Liver (tissue), 9 donors: ENCODE results near the gene LRRK1. TPM values are rescaled to one million over a fixed set of nuclear protein-coding genes. Genes with fewer than 3 reads are reported as not detected.

Experiments
- DNase-seq: peaks from one replicate; pipeline ENCODE4 v3.0.0-alpha.2; 2017; ENCODE audit warnings: low spot score
- H3K27ac ChIP-seq, 2 donors: one replicate each; pipeline ENCODE4 v1.7.0; 2013; ENCODE audit warnings: inconsistent platforms in 2 of 2, low read length in 2 of 2, control low read depth in 1 of 2, low read depth in 1 of 2, mild to moderate bottlenecking in 1 of 2
- H3K27me3 ChIP-seq, 4 donors: one replicate each; pipeline versions ENCODE4 v1.6.1 to v1.7.0; 2013; ENCODE audit warnings: low read length in 3 of 4, inconsistent platforms in 1 of 4, mild to moderate bottlenecking in 1 of 4, moderate library complexity in 1 of 4; ENCODE audit not compliant: control insufficient read depth in 4 of 4, insufficient read depth in 4 of 4
- H3K36me3 ChIP-seq, 4 donors: one replicate each; pipeline versions ENCODE4 v1.6.1 to v1.7.0; 2013; ENCODE audit warnings: low read length in 3 of 4, mild to moderate bottlenecking in 3 of 4, low read depth in 1 of 4, moderate library complexity in 1 of 4; ENCODE audit not compliant: control insufficient read depth in 4 of 4, insufficient read depth in 3 of 4
- H3K4me1 ChIP-seq, 4 donors: one replicate each; pipeline versions ENCODE4 v1.6.1 to v1.7.0; 2013; ENCODE audit warnings: low read length in 3 of 4, mild to moderate bottlenecking in 3 of 4, moderate library complexity in 1 of 4; ENCODE audit not compliant: control insufficient read depth in 4 of 4, insufficient read depth in 4 of 4
- H3K4me3 ChIP-seq, 3 donors: one replicate each; pipeline versions ENCODE4 v1.6.1 to v1.7.0; 2013; ENCODE audit warnings: low read length in 3 of 3, control low read depth in 1 of 3, low read depth in 1 of 3, mild to moderate bottlenecking in 1 of 3
- H3K9ac ChIP-seq, 2 donors: one replicate each; pipeline ENCODE4 v1.7.0; 2013; ENCODE audit warnings: low read length in 2 of 2, mild to moderate bottlenecking in 2 of 2, moderate library complexity in 2 of 2, control low read depth in 1 of 2, low read depth in 1 of 2
- H3K9me3 ChIP-seq, 4 donors: one replicate each; pipeline versions ENCODE4 v1.6.1 to v1.7.0; 2013; ENCODE audit warnings: low read length in 3 of 4; ENCODE audit not compliant: control insufficient read depth in 4 of 4
- EGR1 ChIP-seq, 2 donors: IDR thresholded peaks; 2 replicates each; pipeline ENCODE4 v1.6.1; 2016 to 2018; ENCODE audit warnings: antibody characterized with exemption in 2 of 2, low read depth in 2 of 2
- FOXA1 ChIP-seq: IDR thresholded peaks from 2 replicates; pipeline ENCODE4 v1.6.1; 2016; ENCODE audit warnings: antibody characterized with exemption
- FOXA2 ChIP-seq: IDR thresholded peaks from 2 replicates; pipeline ENCODE4 v1.6.1; 2016; ENCODE audit warnings: antibody characterized with exemption
- GABPA ChIP-seq, 2 donors: IDR thresholded peaks in 1 of 2; conservative IDR thresholded peaks in 1 of 2; 2 replicates each; pipeline ENCODE4 v1.6.1; 2016; ENCODE audit warnings: antibody characterized with exemption in 2 of 2, mild to moderate bottlenecking in 1 of 2, moderate library complexity in 1 of 2
- HNF4A ChIP-seq, 2 donors: conservative IDR thresholded peaks; 2 replicates each; pipeline ENCODE4 v1.6.1; 2016; ENCODE audit warnings: antibody characterized with exemption in 2 of 2, mild to moderate bottlenecking in 2 of 2
- JUND ChIP-seq, 2 donors: IDR thresholded peaks; 2 replicates each; pipeline ENCODE4 v1.6.1; 2016; ENCODE audit warnings: antibody characterized with exemption in 2 of 2
- NR2F2 ChIP-seq: IDR thresholded peaks from 2 replicates; pipeline ENCODE4 v1.6.1; 2016; ENCODE audit warnings: antibody characterized with exemption
- RAD21 ChIP-seq, 2 donors: IDR thresholded peaks; 2 replicates each; pipeline ENCODE4 v1.6.1; 2016; ENCODE audit warnings: antibody characterized with exemption in 2 of 2, mild to moderate bottlenecking in 2 of 2
- RXRA ChIP-seq, 2 donors: IDR thresholded peaks; 2 replicates each; pipeline ENCODE4 v1.6.1; 2017 to 2018; ENCODE audit warnings: antibody characterized with exemption in 2 of 2, mild to moderate bottlenecking in 1 of 2
- SP1 ChIP-seq: IDR thresholded peaks from 2 replicates; pipeline ENCODE4 v1.6.1; 2018; ENCODE audit warnings: antibody characterized with exemption, mild to moderate bottlenecking
- TAF1 ChIP-seq: conservative IDR thresholded peaks from 2 replicates; pipeline ENCODE4 v1.6.1; 2016; ENCODE audit warnings: antibody characterized with exemption, mild to moderate bottlenecking
- YY1 ChIP-seq: IDR thresholded peaks from 2 replicates; pipeline ENCODE4 v1.6.1; 2016; ENCODE audit warnings: antibody characterized with exemption, mild to moderate bottlenecking
- WGBS: extraction: QIAGEN DNeasy Blood & Tissue Kit; methylation state at CpG from one replicate; pipeline ENCODE4 v1.1.7; 2013; 5-methylcytosine and 5-hydroxymethylcytosine counted together
- polyA plus RNA-seq, 2 donors: library from polyadenylated mRNA; stranded (reverse) in 1 of 2; unstranded in 1 of 2; fragments of 200-250 nt in 1 of 2; fragments of >200 nt in 1 of 2; fragmentation: Nextera tagmentation in 1 of 2; extraction: Ambion mirVana in 1 of 2; gene quantifications; one replicate each; pipeline versions ENCODE4 v1.2.1 to v1.2.3, GENCODE V29; 2013 to 2015
- total RNA-seq, 2 donors: library from RNA; depleted of rRNA; stranded (reverse); fragments of >200 nt; gene quantifications; one replicate each; pipeline ENCODE4 v1.2.3, GENCODE V29; 2014
- TF ChIP-seq, protein P1 (sequence below): IDR thresholded peaks from 2 replicates; pipeline ENCODE4 v1.6.1; 2016; ENCODE audit warnings: antibody characterized with exemption
- TF ChIP-seq, protein P2 (sequence below): IDR thresholded peaks from 2 replicates; pipeline ENCODE4 v1.6.1; 2016; ENCODE audit warnings: antibody characterized with exemption
- TF ChIP-seq, protein P3 (sequence below): IDR thresholded peaks from 2 replicates; pipeline ENCODE4 v1.6.1; 2016; ENCODE audit warnings: antibody characterized with exemption
- donor health status: healthy.
- donor health status: healthy.
- donor health status: healthy.
- donor health status: healthy.
- donor health status: healthy.

LRRK1 gene
- total and polyA plus RNA-seq, 4 donors = 1.2 to 4.4 (median 2.7) TPM

DNA sequence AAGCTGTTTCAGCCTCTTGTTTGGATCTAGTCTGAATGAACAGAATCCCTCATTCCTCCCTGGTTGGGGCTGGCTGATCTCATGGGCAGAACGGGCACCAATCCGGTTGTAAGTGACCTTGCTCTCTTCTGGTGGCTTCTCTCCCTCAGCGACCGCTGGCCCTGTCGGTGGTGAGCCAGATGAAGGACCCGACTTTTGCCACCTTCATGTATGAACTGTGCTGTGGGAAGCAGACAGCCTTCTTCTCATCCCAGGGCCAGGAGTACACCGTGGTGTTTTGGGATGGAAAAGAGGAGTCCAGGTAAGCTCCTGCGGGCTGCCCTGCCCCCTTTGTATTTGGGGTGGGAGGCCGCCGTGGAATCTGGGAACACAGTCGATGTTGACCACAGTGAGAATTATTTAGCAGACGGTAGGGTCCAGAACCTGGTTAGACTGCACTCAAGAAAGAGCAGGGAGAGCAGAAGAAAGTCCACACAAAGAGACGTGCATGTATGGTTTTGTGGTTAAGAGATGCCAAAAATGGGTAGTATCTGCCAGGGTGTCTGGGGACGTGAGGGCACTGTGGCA is 138.8 kb downstream of the LRRK1 start:
- TF ChIP-seq HNF4A (conservative IDR thresholded peaks at IDR 0.05) = no peak
- no peak for TF ChIP-seq JUND (IDR thresholded peaks at IDR 0.05)
- no peak for TF ChIP-seq RXRA (IDR thresholded peaks at IDR 0.05)
- TF ChIP-seq, protein P1, sequence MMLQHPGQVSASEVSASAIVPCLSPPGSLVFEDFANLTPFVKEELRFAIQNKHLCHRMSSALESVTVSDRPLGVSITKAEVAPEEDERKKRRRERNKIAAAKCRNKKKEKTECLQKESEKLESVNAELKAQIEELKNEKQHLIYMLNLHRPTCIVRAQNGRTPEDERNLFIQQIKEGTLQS = no peak
- DNase-seq = peak; percentile 16
- H3K4me1 ChIP-seq = no peaks in the 10 kb centered on the region
- no peak overlapping the region for H3K4me3 ChIP-seq
- H3K9ac ChIP-seq = no peak overlapping the region
- no peaks in the 10 kb centered on the region for H3K9me3 ChIP-seq
- no peaks in the 10 kb centered on the region for H3K27me3 ChIP-seq
- H3K27ac ChIP-seq = no peak overlapping the region
- peaks cover 0 to 9% (median 0%) of the 10 kb centered on the region in 4 donors for H3K36me3 ChIP-seq
- 90% methylated on average over 14 of the region's 14 CpGs for WGBS

DNA sequence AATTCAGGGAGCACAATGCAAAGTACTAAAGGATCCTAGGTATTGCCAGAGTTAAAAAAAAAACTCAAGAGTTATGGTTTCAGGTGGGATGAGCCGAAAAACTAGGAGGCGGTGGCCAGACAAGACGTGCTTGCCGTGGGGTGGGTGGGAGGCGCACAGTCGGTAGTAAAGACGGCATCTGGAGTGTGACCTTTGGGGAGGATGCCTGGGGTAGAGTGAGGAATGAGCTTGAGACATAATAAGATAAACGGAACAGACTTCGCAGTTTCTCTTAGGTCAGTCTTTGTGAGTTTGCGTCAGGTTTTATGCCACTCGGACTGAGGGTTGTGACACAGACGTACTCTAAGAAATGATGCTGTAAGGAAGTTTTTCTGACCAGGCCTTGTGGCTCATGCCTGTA is 139.6 kb downstream of the LRRK1 start:
- Histone ChIP-seq H3K9me3 (no peaks in the 10 kb centered on the region), H3K9ac (no peak overlapping the region), H3K4me3 (no peak overlapping the region), H3K27ac (no peak overlapping the region), H3K4me1 (no peaks in the 10 kb centered on the region), H3K27me3 (no peaks in the 10 kb centered on the region), H3K36me3 (peaks cover 0 to 6% (median 0%) of the 10 kb centered on the region in 4 donors)
- peak; percentile 9 for DNase-seq
- 96% methylated on average over 12 of the region's 12 CpGs for WGBS
- TF ChIP-seq RXRA (IDR thresholded peaks at IDR 0.05) (no peak), NR2F2 (no peak), SP1 (no peak), FOXA2 (no peak), TAF1 (no peak), YY1 (no peak), EGR1 (IDR thresholded peaks at IDR 0.05; ENCODE audit: low read depth in 2 of 2) (no peak), GABPA (IDR thresholded peaks at IDR 0.05 in 1 of 2, conservative IDR thresholded peaks at IDR 0.05 in 1 of 2) (no peak), FOXA1 (no peak), HNF4A (conservative IDR thresholded peaks at IDR 0.05) (no peak), RAD21 (IDR thresholded peaks at IDR 0.05) (no peak)
- TF ChIP-seq, protein P2, sequence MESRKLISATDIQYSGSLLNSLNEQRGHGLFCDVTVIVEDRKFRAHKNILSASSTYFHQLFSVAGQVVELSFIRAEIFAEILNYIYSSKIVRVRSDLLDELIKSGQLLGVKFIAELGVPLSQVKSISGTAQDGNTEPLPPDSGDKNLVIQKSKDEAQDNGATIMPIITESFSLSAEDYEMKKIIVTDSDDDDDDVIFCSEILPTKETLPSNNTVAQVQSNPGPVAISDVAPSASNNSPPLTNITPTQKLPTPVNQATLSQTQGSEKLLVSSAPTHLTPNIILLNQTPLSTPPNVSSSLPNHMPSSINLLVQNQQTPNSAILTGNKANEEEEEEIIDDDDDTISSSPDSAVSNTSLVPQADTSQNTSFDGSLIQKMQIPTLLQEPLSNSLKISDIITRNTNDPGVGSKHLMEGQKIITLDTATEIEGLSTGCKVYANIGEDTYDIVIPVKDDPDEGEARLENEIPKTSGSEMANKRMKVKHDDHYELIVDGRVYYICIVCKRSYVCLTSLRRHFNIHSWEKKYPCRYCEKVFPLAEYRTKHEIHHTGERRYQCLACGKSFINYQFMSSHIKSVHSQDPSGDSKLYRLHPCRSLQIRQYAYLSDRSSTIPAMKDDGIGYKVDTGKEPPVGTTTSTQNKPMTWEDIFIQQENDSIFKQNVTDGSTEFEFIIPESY = no peak
- TF ChIP-seq, protein P3, sequence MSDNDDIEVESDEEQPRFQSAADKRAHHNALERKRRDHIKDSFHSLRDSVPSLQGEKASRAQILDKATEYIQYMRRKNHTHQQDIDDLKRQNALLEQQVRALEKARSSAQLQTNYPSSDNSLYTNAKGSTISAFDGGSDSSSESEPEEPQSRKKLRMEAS = no peak
- TF ChIP-seq, protein P1 = no peak
